Subcutaneous abdominal adipose tissue (tissue), 5 donors: ENCODE measurements around the gene PLAGL1.
"Not testable (repeated sequence)": the region's sequence is repeated elsewhere in the genome, so short reads cannot be mapped to it uniquely, and the experiment has no call there.

ENCODE experiments used
- H3K27ac ChIP-seq: one replicate; pipeline ENCODE4 v1.7.0; 2013; ENCODE audit warnings: low read depth, mild to moderate bottlenecking, inconsistent platforms, low read length, moderate library complexity
- H3K27me3 ChIP-seq, 5 donors: one replicate each; pipeline ENCODE4 v1.7.0; 2013; ENCODE audit warnings: low read length in 5 of 5, inconsistent platforms in 1 of 5; ENCODE audit not compliant: control insufficient read depth in 5 of 5, insufficient read depth in 4 of 5
- H3K36me3 ChIP-seq, 5 donors: one replicate each; pipeline ENCODE4 v1.7.0; 2013; ENCODE audit warnings: low read length in 5 of 5; ENCODE audit not compliant: control insufficient read depth in 5 of 5, insufficient read depth in 5 of 5
- H3K4me1 ChIP-seq, 5 donors: one replicate each; pipeline ENCODE4 v1.7.0; 2013; ENCODE audit warnings: low read length in 5 of 5, mild to moderate bottlenecking in 3 of 5, moderate library complexity in 1 of 5; ENCODE audit not compliant: control insufficient read depth in 5 of 5, insufficient read depth in 5 of 5
- H3K4me3 ChIP-seq, 5 donors: one replicate each; pipeline ENCODE4 v1.7.0; 2013; ENCODE audit warnings: low read length in 5 of 5, low read depth in 1 of 5
- H3K9ac ChIP-seq, 5 donors: one replicate each; pipeline ENCODE4 v1.7.0; 2013; ENCODE audit warnings: low read length in 5 of 5, mild to moderate bottlenecking in 4 of 5, moderate library complexity in 3 of 5
- H3K9me3 ChIP-seq, 5 donors: one replicate each; pipeline ENCODE4 v1.7.0; 2013; ENCODE audit warnings: low read length in 5 of 5; ENCODE audit not compliant: control insufficient read depth in 5 of 5
- donor health status: healthy.
- donor health status: healthy.
- donor health status: healthy.
- donor health status: healthy.
- donor health status: healthy.

The PLAGL1 gene, protein sequence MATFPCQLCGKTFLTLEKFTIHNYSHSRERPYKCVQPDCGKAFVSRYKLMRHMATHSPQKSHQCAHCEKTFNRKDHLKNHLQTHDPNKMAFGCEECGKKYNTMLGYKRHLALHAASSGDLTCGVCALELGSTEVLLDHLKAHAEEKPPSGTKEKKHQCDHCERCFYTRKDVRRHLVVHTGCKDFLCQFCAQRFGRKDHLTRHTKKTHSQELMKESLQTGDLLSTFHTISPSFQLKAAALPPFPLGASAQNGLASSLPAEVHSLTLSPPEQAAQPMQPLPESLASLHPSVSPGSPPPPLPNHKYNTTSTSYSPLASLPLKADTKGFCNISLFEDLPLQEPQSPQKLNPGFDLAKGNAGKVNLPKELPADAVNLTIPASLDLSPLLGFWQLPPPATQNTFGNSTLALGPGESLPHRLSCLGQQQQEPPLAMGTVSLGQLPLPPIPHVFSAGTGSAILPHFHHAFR

DNA sequence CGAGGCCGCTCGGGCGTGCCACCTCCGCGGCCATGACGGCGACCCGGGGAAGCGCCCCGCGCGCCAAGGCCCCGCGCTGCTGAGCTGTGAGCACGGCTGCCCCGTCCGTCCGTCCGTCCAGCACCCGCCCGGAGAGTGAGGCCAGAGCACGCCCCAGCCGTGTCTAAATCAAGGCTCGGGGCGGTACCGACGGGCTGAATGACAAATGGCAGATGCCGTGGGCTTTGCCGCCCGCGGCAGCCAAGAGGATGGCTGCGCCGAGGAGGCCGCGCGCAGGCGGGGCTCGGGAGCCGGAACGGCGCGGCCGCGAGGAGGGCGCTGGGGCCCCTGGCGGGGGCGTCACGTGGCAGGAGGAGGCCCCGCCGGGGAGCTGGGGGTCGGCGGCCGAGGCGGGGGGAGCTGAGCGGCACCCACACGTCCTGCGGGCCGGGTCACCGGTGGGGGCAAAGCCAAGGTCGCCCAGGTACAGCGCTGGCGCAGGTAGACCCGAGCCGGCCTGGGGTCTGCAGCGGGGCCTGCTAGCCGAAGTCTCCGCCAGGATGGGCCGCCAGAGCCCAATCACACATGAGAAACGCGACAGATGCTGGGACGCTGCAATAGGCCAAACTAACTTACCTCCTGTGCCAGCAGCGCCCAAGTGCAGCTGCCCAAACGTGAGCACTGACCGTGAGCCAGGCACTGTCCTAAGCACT is at the start of gene PLAGL1:
TSS of gene PLAGL1 (minus strand) at position 140 of the 692 bp plus-strand sequence. CDS start 60,123 bp downstream, outside the sequence.
- Histone ChIP-seq H3K9me3 (no peaks in the 10 kb centered on the region), H3K4me1 (peaks cover 1 to 13% (median 9%) of the 10 kb centered on the region in 5 donors), H3K27me3 (no peaks in the 10 kb centered on the region), H3K9ac (peak within 1 kb of the TSS; percentile 59 to 74 (median 73)), H3K4me3 (peak within 1 kb of the TSS; percentile 63 to 74 (median 68)), H3K36me3 (no peaks in the 10 kb centered on the region), H3K27ac (peak within 1 kb of the TSS; percentile 61)

DNA sequence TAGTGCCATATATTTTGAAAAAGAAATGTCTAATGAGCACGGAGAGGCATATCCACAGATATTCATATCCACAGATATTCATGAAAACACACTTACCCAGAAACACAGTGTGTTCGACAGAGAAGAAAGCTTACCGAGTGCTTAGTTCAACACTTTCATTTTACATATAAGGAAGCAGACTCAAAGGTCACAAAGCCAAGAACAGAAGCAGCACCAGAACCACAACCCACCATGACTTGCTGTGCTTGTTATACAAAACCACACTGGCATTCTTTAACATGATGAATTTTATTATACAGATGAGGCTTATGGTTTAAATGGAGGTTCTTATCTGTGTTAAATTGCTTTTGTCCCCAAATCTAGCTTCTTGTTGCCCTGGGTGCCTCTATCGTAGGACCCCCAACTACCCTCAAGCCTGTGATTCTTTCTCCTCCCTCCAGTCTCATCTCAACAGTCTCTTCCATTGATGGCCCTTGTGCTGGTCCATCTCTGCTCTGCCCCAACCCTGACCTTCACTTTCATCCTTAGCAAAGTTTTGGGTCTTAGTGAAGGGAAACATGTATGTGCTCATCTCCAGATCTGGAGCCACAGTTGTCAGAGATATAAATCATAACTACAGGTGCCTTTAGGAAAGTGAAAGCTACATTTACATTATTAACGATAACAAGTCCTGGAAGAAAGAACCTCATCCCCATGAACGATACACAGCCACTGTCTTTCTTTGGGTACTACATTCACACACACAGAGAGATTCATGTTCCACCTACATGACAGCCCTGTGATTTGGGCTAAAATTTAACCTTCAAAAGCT is 47.3 kb upstream of the PLAGL1 start:
- peak overlapping the region in 1 of 5 donors; percentile 35 for H3K9ac ChIP-seq
- H3K4me3 ChIP-seq, result no peak overlapping the region
- H3K4me1 ChIP-seq, result peaks cover 0 to 2% (median 0%) of the 10 kb centered on the region in 5 donors
- no peak overlapping the region for H3K27ac ChIP-seq
- no peaks in the 10 kb centered on the region for H3K27me3 ChIP-seq
- H3K9me3 ChIP-seq, result no peaks in the 10 kb centered on the region
- H3K36me3 ChIP-seq, result no peaks in the 10 kb centered on the region

DNA sequence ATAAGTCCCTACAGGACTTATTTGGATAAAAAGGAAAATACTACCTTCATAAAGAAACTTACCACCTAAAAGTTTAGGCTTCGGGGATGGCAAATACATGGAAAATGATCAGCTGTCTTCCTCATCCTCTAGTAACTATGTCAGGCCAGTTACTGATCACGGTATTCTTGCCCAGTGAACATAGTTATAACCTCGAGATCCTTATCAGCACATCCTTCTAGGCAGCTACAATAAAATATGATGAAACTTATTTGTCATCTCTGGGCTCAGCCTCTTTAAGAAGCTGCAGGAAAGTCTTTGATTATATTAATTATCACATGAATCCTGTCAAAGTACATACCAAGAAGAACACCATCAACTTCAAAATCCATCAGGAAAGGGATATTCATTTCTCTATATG is 45.5 kb upstream of the PLAGL1 start:
- no peak overlapping the region for H3K4me3 ChIP-seq
- no peaks in the 10 kb centered on the region for H3K36me3 ChIP-seq
- H3K27ac ChIP-seq, result no peak overlapping the region
- H3K9me3 ChIP-seq, result no peaks in the 10 kb centered on the region
- peaks cover 0 to 2% (median 0%) of the 10 kb centered on the region in 5 donors for H3K4me1 ChIP-seq
- H3K27me3 ChIP-seq, result no peaks in the 10 kb centered on the region
- H3K9ac ChIP-seq, result no peak overlapping the region

DNA sequence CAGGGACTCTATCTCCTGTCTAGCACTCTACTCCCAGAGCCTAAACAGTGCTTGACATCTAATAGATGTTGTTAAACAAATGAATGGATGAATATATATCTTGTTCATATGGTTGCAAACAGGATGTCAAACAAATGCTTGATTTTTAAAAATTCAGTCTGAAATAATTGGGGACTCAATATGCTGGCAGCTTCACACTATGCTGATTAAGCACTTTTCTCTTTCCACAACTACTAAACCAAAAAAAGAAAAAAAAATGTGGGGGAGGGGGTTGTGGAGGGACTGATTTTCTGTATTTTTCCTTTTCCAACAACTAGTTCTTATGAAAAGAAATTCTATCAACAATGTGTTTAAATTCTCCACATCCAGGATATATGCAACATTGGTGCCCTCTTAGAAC is 44.4 kb upstream of the PLAGL1 start:
- Histone ChIP-seq H3K9ac (no peak overlapping the region), H3K36me3 (no peaks in the 10 kb centered on the region), H3K9me3 (no peaks in the 10 kb centered on the region), H3K4me3 (no peak overlapping the region), H3K27ac (no peak overlapping the region), H3K4me1 (peaks cover 0 to 2% (median 0%) of the 10 kb centered on the region in 5 donors), H3K27me3 (no peaks in the 10 kb centered on the region)

DNA sequence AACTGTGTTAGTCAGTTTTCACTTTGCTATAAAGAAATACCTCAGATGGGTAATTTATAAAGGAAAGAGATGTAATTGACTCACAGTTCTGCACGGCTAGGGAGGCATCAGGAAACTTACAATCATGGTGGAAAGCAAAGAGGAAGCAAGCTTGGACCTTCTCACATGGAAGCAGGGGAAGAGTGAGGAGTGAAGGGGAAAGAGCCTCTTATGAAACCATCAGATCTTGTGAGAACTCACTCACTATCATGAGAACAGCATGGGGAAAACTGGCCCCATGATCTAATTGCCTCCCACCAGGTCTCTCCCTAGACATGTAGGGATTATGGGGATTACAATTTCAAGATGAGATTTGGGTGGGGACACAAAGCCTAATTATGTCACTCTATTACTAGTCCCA is 41.3 kb upstream of the PLAGL1 start:
- H3K9me3 ChIP-seq, result no peaks in the 10 kb centered on the region
- no peaks in the 10 kb centered on the region for H3K4me1 ChIP-seq
- no peaks in the 10 kb centered on the region for H3K27me3 ChIP-seq
- H3K27ac ChIP-seq, result no peak overlapping the region
- no peaks in the 10 kb centered on the region for H3K36me3 ChIP-seq
- H3K9ac ChIP-seq, result no peak overlapping the region
- no peak overlapping the region for H3K4me3 ChIP-seq

DNA sequence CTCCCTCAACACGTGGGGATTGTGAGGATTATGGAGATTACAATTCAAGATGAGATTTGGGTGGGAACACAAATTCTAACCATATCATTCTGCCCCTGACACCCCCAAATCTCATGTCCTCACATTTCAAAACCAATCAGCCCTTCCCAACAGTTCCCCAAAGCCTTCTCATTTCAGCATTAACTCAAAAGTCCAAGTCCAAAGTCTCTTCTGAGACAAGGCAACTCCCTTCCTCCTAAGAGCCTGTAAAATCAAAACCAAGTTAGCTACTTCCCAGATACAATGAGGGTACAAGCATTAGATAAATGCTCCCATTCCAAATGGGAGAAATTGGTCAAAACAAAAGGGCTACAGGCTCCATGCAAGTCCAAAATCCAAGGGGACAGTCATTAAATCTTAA is 39.6 kb upstream of the PLAGL1 start:
- H3K27ac ChIP-seq, result no peak overlapping the region
- H3K4me1 ChIP-seq, result no peaks in the 10 kb centered on the region
- H3K36me3 ChIP-seq, result no peaks in the 10 kb centered on the region
- H3K4me3 ChIP-seq, result no peak overlapping the region
- H3K9me3 ChIP-seq, result no peaks in the 10 kb centered on the region
- no peak overlapping the region for H3K9ac ChIP-seq
- H3K27me3 ChIP-seq, result no peaks in the 10 kb centered on the region

DNA sequence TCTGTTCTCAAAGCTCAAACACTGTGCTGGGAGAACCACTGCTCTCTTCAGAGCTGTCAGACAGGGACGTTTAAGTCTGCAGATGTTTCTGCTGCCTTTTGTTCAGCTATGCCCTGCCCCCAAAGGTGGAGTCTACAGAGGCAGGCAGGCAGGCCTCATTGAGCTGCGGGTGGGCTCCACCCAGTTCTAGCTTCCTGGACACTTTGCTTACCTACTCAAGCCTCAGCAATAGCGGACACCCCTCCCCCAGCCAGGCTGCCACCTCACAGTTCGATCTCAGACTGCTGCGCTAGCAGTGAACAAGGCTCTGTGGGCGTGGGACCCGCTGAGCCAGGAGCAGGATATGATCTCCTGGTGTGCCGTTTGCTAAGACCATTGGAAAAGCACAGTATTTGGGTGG is 38.6 kb upstream of the PLAGL1 start:
- not testable (repeated sequence) for H3K9me3 ChIP-seq, H3K9ac ChIP-seq, H3K27ac ChIP-seq, H3K4me3 ChIP-seq, H3K4me1 ChIP-seq, H3K36me3 ChIP-seq, H3K27me3 ChIP-seq

DNA sequence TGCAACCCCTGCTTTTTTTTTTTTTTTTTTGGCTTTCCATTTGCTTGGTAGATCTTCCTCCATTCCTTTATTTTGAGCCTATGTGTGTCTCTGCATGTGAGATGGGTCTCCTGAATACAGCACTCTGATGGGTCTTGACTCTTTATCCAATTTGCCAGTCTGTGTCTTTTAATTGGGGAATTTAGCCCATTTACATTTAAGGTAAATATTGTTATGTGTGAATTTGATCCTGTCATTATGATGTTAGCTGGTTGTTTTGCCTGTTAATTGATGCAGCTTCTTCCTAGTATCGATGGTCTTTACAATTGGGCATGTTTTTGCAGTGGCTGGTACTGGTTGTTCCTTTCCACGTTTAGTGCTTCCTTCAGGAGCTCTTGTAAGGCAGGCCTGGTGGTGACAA is 36.9 kb upstream of the PLAGL1 start:
- not testable (repeated sequence) for H3K4me1 ChIP-seq, H3K9ac ChIP-seq, H3K4me3 ChIP-seq, H3K27me3 ChIP-seq, H3K27ac ChIP-seq, H3K36me3 ChIP-seq, H3K9me3 ChIP-seq

DNA sequence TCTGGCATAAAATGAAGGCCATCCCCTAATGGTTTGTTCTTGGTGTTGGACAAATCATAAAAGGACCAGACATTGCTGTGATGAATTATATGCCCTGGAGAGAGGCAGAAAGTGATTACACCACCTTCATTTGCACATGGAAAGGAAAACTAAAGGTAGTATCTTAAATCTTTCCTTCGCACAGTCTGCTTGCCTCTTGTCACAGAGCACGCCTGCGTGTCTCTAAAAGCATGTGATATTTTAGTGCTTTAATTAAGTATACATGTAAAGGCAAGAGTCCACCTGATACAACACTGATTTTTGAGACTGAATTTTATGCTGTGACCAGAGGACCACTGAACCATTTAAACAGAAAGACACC is 28.8 kb upstream of the PLAGL1 start:
- Histone ChIP-seq H3K9me3 (peaks cover 0 to 5% (median 0%) of the 10 kb centered on the region in 5 donors), H3K4me3 (peak overlapping the region; percentile 56 to 77 (median 65)), H3K27me3 (no peaks in the 10 kb centered on the region), H3K4me1 (peaks cover 0 to 17% (median 15%) of the 10 kb centered on the region in 5 donors), H3K9ac (peak overlapping the region in 3 of 5 donors; percentile 42 to 63 (median 48)), H3K36me3 (no peaks in the 10 kb centered on the region), H3K27ac (peak overlapping the region; percentile 45)
